HepG2 (cell line): ENCODE measurements around the gene GPR155. TPM values are rescaled to one million over a fixed set of nuclear protein-coding genes. Genes with fewer than 3 reads are reported as not detected.
A peak's percentile ranks its signal among the peaks of the same experiment; 100 is the strongest.

ENCODE experiments used
- CAMTA2 ChIP-seq: sonication (generic); formaldehyde crosslinking; IDR thresholded peaks from 2 replicates; pipeline ENCODE4 v1.4.0; 2020; ENCODE audit warnings: mild to moderate bottlenecking, missing genetic modification reagents, borderline replicate concordance
- CREM ChIP-seq, 2 experiments: sonication (generic) in 1 of 2; formaldehyde crosslinking in 1 of 2; IDR thresholded peaks; 2 replicates each; pipeline versions ENCODE4 v1.4.0 to v1.6.1; 2016 to 2020; ENCODE audit warnings: antibody characterized with exemption in 1 of 2, mild to moderate bottlenecking in 1 of 2, missing genetic modification reagents in 1 of 2
- FOXA3 ChIP-seq: IDR thresholded peaks from 2 replicates; pipeline ENCODE4 v1.6.1; 2016; ENCODE audit warnings: missing genetic modification reagents, missing compliant biosample characterization
- FOXJ3 ChIP-seq: sonication (generic); formaldehyde crosslinking; IDR thresholded peaks from 2 replicates; pipeline ENCODE4 v1.4.0; 2020; ENCODE audit warnings: missing genetic modification reagents, mild to moderate bottlenecking, borderline replicate concordance
- POLR2A ChIP-seq, 2 experiments: IDR thresholded peaks; 2 replicates each; pipeline ENCODE4 v1.6.1; 2011; ENCODE audit warnings: low read depth in 2 of 2, low read length in 2 of 2, mild to moderate bottlenecking in 1 of 2, moderate library complexity in 1 of 2; ENCODE audit not compliant: insufficient read depth in 1 of 2
- RFX5 ChIP-seq: IDR thresholded peaks from 2 replicates; pipeline ENCODE4 v1.6.1; 2011; ENCODE audit warnings: low read depth, low read length, improper control_type of control experiment
- TBX2 ChIP-seq: sonication (generic); formaldehyde crosslinking; IDR thresholded peaks from 2 replicates; pipeline ENCODE4 v1.5.0; 2020; ENCODE audit warnings: missing genetic modification reagents, mild to moderate bottlenecking, borderline replicate concordance
- ZFP82 ChIP-seq: sonication (generic); formaldehyde crosslinking; IDR thresholded peaks from 2 replicates; pipeline ENCODE4 v1.5.1; 2020; ENCODE audit warnings: mild to moderate bottlenecking, missing genetic modification reagents, borderline replicate concordance
- ZNF333 ChIP-seq: sonication (generic); formaldehyde crosslinking; IDR thresholded peaks from 2 replicates; pipeline ENCODE4 v1.4.0; 2020; ENCODE audit warnings: mild to moderate bottlenecking, missing genetic modification reagents, borderline replicate concordance
- polyA plus RNA-seq, 8 experiments: library from polyadenylated mRNA; depleted of rRNA in 3 of 8; stranded (reverse) in 7 of 8; unstranded in 1 of 8; fragments of >200 nt; fragmentation: Illumina TruSeq in 4 of 8; extraction: Trizol in 4 of 8; gene quantifications; 2 replicates each; pipeline versions ENCODE4 v1.2.1 to v1.2.3, GENCODE V29; 2011 to 2016; ENCODE audit warnings: low read depth in 4 of 8, missing spikeins in 1 of 8, mixed read lengths in 1 of 8; ENCODE audit not compliant: insufficient read depth in 1 of 8
- total RNA-seq, 5 experiments: library from RNA; depleted of rRNA; stranded (reverse); fragments of >200 nt; fragmentation: Illumina TruSeq; extraction: Trizol; gene quantifications; 2 replicates each; pipeline ENCODE4 v1.2.3, GENCODE V29; 2016; ENCODE audit warnings: low read depth in 1 of 5
- TF ChIP-seq, protein P1 (sequence below): sonication (generic); formaldehyde crosslinking; IDR thresholded peaks from 2 replicates; pipeline ENCODE4 v1.4.0; 2020; ENCODE audit warnings: missing genetic modification reagents, borderline replicate concordance
- TF ChIP-seq, protein P2 (sequence below): IDR thresholded peaks from 2 replicates; pipeline ENCODE4 v1.6.1; 2016; ENCODE audit warnings: control low read depth
- TF ChIP-seq, protein P3 (sequence below): sonication (generic); formaldehyde crosslinking; IDR thresholded peaks from 2 replicates; pipeline ENCODE4 v1.4.0; 2020; ENCODE audit warnings: missing genetic modification reagents
- TF ChIP-seq, protein P4 (sequence below): sonication (generic); formaldehyde crosslinking; IDR thresholded peaks from 2 replicates; pipeline ENCODE4 v1.5.0; 2020; ENCODE audit warnings: missing genetic modification reagents
- TF ChIP-seq, protein P5 (sequence below): sonication (generic); formaldehyde crosslinking; IDR thresholded peaks from 2 replicates; pipeline ENCODE4 v1.4.0; 2020; ENCODE audit warnings: missing genetic modification reagents
- TF ChIP-seq, protein P6 (sequence below): sonication (generic); formaldehyde crosslinking; IDR thresholded peaks from 2 replicates; pipeline ENCODE4 v1.4.0; 2020; ENCODE audit warnings: missing genetic modification reagents, borderline replicate concordance

GPR155 gene
- total and polyA plus RNA-seq, 2 of the 13 experiments (the other 11 are each of a cell fraction or from before 2014, with no cell fraction given) = 0.15 to 0.49 TPM

DNA sequence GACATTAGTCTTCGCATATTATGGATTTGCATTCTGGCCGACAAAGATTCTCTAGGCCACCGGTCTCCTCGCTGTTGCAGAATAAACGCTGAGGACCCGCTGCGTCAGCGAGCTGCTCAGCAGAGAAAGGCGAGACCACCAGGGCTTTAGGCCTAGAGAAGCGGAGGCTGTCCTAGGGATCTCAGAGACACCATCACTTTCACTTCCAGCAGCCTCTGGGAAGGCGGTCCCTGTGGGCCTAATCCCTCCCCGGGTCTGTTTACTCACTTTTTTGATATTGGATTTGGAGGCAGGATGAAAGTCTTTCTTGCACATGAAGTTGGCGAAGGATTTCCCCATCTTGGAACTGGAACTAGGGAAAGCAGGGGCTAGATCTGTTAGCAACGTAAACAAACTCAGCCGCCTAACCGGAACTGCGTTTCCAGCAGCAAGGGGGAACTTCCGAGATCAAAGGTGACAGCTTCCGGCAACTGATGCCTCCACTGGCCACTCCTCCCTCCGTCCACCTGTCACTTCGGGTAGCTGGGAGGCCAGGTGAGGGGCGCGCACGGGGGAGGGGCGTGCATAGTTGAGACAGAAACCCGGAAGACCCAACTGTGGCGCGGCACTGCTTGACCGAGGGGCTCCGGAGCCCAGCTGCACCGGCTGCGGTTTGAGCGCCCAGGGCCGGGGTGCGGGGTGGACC lies 91.4 kb downstream of the GPR155 start, which contains the start of gene SCRN3 (continued):
- TF ChIP-seq FOXJ3 = peak; percentile 56; the same call in 1 of the 2 replicates
- TF ChIP-seq, protein P1, sequence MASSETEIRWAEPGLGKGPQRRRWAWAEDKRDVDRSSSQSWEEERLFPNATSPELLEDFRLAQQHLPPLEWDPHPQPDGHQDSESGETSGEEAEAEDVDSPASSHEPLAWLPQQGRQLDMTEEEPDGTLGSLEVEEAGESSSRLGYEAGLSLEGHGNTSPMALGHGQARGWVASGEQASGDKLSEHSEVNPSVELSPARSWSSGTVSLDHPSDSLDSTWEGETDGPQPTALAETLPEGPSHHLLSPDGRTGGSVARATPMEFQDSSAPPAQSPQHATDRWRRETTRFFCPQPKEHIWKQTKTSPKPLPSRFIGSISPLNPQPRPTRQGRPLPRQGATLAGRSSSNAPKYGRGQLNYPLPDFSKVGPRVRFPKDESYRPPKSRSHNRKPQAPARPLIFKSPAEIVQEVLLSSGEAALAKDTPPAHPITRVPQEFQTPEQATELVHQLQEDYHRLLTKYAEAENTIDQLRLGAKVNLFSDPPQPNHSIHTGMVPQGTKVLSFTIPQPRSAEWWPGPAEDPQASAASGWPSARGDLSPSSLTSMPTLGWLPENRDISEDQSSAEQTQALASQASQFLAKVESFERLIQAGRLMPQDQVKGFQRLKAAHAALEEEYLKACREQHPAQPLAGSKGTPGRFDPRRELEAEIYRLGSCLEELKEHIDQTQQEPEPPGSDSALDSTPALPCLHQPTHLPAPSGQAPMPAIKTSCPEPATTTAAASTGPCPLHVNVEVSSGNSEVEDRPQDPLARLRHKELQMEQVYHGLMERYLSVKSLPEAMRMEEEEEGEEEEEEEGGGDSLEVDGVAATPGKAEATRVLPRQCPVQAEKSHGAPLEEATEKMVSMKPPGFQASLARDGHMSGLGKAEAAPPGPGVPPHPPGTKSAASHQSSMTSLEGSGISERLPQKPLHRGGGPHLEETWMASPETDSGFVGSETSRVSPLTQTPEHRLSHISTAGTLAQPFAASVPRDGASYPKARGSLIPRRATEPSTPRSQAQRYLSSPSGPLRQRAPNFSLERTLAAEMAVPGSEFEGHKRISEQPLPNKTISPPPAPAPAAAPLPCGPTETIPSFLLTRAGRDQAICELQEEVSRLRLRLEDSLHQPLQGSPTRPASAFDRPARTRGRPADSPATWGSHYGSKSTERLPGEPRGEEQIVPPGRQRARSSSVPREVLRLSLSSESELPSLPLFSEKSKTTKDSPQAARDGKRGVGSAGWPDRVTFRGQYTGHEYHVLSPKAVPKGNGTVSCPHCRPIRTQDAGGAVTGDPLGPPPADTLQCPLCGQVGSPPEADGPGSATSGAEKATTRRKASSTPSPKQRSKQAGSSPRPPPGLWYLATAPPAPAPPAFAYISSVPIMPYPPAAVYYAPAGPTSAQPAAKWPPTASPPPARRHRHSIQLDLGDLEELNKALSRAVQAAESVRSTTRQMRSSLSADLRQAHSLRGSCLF (CRISPR knock-in tag) = 0 out of 2 replicates have a peak, but pooled peaks have one; percentile 36
- TF ChIP-seq RFX5 = peak; percentile 47; the same call in 1 of the 2 replicates
- TF ChIP-seq, protein P2, sequence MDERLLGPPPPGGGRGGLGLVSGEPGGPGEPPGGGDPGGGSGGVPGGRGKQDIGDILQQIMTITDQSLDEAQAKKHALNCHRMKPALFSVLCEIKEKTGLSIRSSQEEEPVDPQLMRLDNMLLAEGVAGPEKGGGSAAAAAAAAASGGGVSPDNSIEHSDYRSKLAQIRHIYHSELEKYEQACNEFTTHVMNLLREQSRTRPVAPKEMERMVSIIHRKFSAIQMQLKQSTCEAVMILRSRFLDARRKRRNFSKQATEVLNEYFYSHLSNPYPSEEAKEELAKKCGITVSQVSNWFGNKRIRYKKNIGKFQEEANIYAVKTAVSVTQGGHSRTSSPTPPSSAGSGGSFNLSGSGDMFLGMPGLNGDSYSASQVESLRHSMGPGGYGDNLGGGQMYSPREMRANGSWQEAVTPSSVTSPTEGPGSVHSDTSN = peak; percentile 70; the same call in 1 of the 2 replicates
- TF ChIP-seq FOXA3 (CRISPR knock-in tag) = peak; percentile 84
- 0 out of 2 replicates have a peak, but pooled peaks have one; percentile 25 for TF ChIP-seq CAMTA2 (CRISPR knock-in tag)
- no peak for TF ChIP-seq ZNF333 (CRISPR knock-in tag)
- TF ChIP-seq, protein P3, sequence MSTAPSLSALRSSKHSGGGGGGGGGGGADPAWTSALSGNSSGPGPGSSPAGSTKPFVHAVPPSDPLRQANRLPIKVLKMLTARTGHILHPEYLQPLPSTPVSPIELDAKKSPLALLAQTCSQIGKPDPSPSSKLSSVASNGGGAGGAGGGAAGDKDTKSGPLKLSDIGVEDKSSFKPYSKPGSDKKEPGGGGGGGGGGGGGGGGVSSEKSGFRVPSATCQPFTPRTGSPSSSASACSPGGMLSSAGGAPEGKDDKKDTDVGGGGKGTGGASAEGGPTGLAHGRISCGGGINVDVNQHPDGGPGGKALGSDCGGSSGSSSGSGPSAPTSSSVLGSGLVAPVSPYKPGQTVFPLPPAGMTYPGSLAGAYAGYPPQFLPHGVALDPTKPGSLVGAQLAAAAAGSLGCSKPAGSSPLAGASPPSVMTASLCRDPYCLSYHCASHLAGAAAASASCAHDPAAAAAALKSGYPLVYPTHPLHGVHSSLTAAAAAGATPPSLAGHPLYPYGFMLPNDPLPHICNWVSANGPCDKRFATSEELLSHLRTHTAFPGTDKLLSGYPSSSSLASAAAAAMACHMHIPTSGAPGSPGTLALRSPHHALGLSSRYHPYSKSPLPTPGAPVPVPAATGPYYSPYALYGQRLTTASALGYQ = peak; percentile 21; the same call in 1 of the 2 replicates
- TF ChIP-seq, protein P4, sequence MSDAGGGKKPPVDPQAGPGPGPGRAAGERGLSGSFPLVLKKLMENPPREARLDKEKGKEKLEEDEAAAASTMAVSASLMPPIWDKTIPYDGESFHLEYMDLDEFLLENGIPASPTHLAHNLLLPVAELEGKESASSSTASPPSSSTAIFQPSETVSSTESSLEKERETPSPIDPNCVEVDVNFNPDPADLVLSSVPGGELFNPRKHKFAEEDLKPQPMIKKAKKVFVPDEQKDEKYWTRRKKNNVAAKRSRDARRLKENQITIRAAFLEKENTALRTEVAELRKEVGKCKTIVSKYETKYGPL (CRISPR knock-in tag) = 0 out of 2 replicates have a peak, but pooled peaks have one; percentile 31
- TF ChIP-seq, protein P5, sequence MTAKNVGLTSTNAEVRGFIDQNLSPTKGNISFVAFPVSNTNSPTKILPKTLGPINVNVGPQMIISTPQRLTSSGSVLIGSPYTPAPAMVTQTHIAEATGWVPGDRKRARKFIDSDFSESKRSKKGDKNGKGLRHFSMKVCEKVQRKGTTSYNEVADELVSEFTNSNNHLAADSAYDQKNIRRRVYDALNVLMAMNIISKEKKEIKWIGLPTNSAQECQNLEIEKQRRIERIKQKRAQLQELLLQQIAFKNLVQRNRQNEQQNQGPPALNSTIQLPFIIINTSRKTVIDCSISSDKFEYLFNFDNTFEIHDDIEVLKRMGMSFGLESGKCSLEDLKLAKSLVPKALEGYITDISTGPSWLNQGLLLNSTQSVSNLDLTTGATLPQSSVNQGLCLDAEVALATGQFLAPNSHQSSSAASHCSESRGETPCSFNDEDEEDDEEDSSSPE (CRISPR knock-in tag) = peak; percentile 64
- peak; percentile 89 for TF ChIP-seq CREM (IDR thresholded peaks at IDR 0.05)
- TF ChIP-seq CREM (CRISPR knock-in tag; IDR thresholded peaks at IDR 0.05) = no peak
- TF ChIP-seq, protein P6, sequence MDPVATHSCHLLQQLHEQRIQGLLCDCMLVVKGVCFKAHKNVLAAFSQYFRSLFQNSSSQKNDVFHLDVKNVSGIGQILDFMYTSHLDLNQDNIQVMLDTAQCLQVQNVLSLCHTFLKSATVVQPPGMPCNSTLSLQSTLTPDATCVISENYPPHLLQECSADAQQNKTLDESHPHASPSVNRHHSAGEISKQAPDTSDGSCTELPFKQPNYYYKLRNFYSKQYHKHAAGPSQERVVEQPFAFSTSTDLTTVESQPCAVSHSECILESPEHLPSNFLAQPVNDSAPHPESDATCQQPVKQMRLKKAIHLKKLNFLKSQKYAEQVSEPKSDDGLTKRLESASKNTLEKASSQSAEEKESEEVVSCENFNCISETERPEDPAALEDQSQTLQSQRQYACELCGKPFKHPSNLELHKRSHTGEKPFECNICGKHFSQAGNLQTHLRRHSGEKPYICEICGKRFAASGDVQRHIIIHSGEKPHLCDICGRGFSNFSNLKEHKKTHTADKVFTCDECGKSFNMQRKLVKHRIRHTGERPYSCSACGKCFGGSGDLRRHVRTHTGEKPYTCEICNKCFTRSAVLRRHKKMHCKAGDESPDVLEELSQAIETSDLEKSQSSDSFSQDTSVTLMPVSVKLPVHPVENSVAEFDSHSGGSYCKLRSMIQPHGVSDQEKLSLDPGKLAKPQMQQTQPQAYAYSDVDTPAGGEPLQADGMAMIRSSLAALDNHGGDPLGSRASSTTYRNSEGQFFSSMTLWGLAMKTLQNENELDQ (CRISPR knock-in tag) = no peak
- TF ChIP-seq TBX2 = peak; percentile 95
- TF ChIP-seq ZFP82 = no peak; the same call in 1 of the 2 replicates
- TF ChIP-seq POLR2A (IDR thresholded peaks at IDR 0.05; ENCODE audit: insufficient read depth in 1 of 2, low read depth in 2 of 2, low read length in 2 of 2) = peak; percentile 82 to 92
